ENCODE measurements around the gene ACIN1.

Gene ACIN1

DNA sequence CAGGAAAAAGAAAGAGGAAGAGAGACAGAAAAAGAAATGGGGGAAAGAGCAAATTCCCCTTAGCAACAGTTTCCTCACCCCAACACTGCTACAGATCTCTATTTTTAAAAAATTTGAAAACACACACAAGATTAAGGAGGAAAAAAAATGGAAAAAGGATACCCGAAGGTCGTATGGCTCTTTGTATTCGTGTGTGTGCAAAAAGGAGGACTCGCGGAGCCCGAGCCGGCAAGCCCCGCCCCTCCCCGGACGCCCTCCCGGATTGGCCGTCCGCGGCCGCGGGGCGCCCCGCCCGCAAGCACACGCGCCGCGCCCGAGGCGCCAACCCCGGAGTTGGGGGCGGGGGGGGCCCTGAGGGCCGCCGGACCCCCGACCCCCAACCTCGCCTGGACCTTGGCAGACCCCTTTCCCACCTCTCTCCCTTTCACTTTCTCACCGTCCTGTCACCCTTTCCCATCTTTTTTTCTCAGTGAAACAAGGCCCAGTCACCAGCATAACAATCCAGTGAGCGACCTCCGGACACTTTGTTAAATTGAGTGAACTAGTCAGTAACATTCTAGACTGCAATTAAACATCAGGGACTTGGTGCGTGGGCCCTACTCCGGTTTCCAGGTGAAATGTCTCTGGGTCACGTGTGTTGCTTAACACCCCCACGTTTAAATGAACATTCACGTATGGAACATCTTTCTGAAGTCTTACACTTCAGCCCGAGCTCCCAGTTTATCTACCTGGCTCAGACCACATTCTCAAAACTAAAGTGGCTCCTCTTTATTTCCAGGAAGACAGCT lies 84.8 kb downstream of the ACIN1 start, which contains the start of gene C14orf93:
Gene C14orf93 (minus strand): TSS at position 205 of the 788 bp plus-strand sequence. CDS start 11,120 bp downstream, outside the sequence.
- peak; percentile 73 for DNase-seq

DNA sequence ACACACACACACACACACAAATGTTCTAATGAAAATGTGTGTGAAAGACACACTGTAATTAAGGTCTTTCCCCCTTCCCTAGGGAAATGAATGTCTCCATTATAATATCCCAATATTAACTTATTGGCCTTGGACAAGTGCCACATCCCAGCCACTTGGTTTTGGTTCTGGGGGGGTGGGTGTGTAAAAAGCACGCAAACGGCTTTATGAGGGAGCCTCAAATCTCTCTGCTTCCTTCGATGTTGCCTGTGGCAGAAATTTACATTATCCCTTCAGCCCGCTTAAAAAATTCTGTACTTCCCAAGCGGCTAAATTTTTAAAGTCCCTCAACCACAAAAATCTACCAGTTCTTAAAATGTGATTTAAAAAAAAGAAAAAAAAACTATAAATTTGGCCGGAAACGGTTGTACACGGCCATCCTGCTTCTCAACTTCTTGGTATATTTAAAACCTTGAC lies 85.4 kb downstream of the ACIN1 start:
- peak; percentile 24 for DNase-seq

- DNase-seq = peak; percentile 44
Measured at GRCh38 chr14:23008831-23009230, 86.1 kb downstream of the ACIN1 start.
